B cell (primary cell): ENCODE data around the gene PIK3CB. TPM values are rescaled to one million over a fixed set of nuclear protein-coding genes. Genes with fewer than 3 reads are reported as not detected.
"Not testable (repeated sequence)": the region's sequence is repeated elsewhere in the genome, so short reads cannot be mapped to it uniquely, and the experiment has no call there.

Experiments
- ATAC-seq: fragments of 200-7000 bp; cut with Tn5 transposase; one replicate; pipeline ENCODE4 v1.10.0; 2021; ENCODE audit warnings: low read depth, mild to moderate bottlenecking, moderate number of reproducible peaks, moderate library complexity
- CTCF ChIA-PET: fragments of 350-600 bp; sonication (Branson Sonifier 250); formaldehyde crosslinking; loops from one replicate; lab custom pipeline; 2021; ENCODE audit warnings: antibody characterized with exemption, inconsistent platforms; lab: Charles Lee
- POLR2A ChIA-PET: fragments of 350-600 bp; sonication (Branson Sonifier 250); formaldehyde crosslinking; loops from one replicate; lab custom pipeline; 2021; ENCODE audit warnings: antibody characterized with exemption; lab: Charles Lee
- DNase-seq: peaks from one replicate; pipeline ENCODE4 v3.0.0; 2013
- H2AFZ ChIP-seq: 2 replicates; pipeline ENCODE4 v1.6.1; 2012; ENCODE audit warnings: mild to moderate bottlenecking, low read depth, low read length; ENCODE audit not compliant: insufficient read depth, poor library complexity, severe bottlenecking
- H3K27ac ChIP-seq, 2 donors: 1 replicate in 1 of 2; 2 replicates in 1 of 2; pipeline ENCODE4 v1.5.1; 2012 to 2013; ENCODE audit warnings: low read length in 2 of 2, mild to moderate bottlenecking in 2 of 2, moderate library complexity in 1 of 2
- H3K27me3 ChIP-seq, 4 experiments: fragments of 200-600 bp in 1 of 4; sonication (generic) in 1 of 4; replicated peaks in 1 of 4; 1 replicate in 2 of 4; 2 replicates in 2 of 4; pipeline versions ENCODE4 v1.6.1 to v1.7.0; 2013 to 2016; ENCODE audit warnings: low read length in 3 of 4, mild to moderate bottlenecking in 2 of 4, mixed read lengths in 1 of 4, moderate library complexity in 1 of 4; ENCODE audit not compliant: insufficient read depth in 4 of 4, control insufficient read depth in 3 of 4; ENCODE audit errors: control extremely low read depth in 1 of 4
- H3K36me3 ChIP-seq, 2 experiments: replicated peaks in 1 of 2; 1 replicate in 1 of 2; 2 replicates in 1 of 2; pipeline versions ENCODE4 v1.6.1 to v1.7.1; 2013; ENCODE audit warnings: low read length in 1 of 2; ENCODE audit not compliant: insufficient read depth in 2 of 2, control insufficient read depth in 1 of 2; ENCODE audit errors: control extremely low read depth in 1 of 2, extremely low read depth in 1 of 2
- H3K4me1 ChIP-seq, 2 donors: fragments of 200-600 bp in 1 of 2; sonication (generic) in 1 of 2; 1 replicate in 1 of 2; 2 replicates in 1 of 2; pipeline versions ENCODE4 v1.5.1 to v1.6.1; 2013 to 2017; ENCODE audit warnings: low read length in 2 of 2; ENCODE audit not compliant: control insufficient read depth in 2 of 2, insufficient read depth in 2 of 2
- H3K4me2 ChIP-seq: replicated peaks from 2 replicates; pipeline ENCODE3; 2012; ENCODE audit warnings: mild to moderate bottlenecking, low read depth, low read length; ENCODE audit not compliant: poor library complexity, severe bottlenecking
- H3K4me3 ChIP-seq, 5 experiments: fragments of 200-600 bp in 1 of 5; sonication (generic) in 1 of 5; 1 replicate in 3 of 5; 2 replicates in 2 of 5; pipeline versions ENCODE4 v1.5.1 to v1.7.0; 2011 to 2016; ENCODE audit warnings: low read length in 4 of 5, mild to moderate bottlenecking in 4 of 5, low read depth in 2 of 5, control low read depth in 1 of 5, moderate library complexity in 1 of 5; ENCODE audit not compliant: insufficient read depth in 1 of 5; ENCODE audit errors: control extremely low read depth in 1 of 5, extremely low read depth in 1 of 5
- H3K79me2 ChIP-seq: fragments of 200-600 bp; sonication (generic); one replicate; pipeline ENCODE4 v1.6.0; 2016; ENCODE audit warnings: low read length; ENCODE audit not compliant: control insufficient read depth, insufficient read depth
- H3K9ac ChIP-seq: fragments of 200-600 bp; sonication (generic); 2 replicates; pipeline ENCODE4 v1.6.1; 2017; ENCODE audit warnings: mild to moderate bottlenecking, low read length, moderate library complexity
- H3K9me3 ChIP-seq, 3 donors: one replicate each; pipeline versions ENCODE4 v1.6.1 to v1.7.1; 2013; ENCODE audit warnings: low read length in 2 of 3; ENCODE audit not compliant: control insufficient read depth in 2 of 3, insufficient read depth in 1 of 3; ENCODE audit errors: control extremely low read depth in 1 of 3
- H4K20me1 ChIP-seq: 2 replicates; pipeline ENCODE4 v1.6.0; 2012; ENCODE audit warnings: mild to moderate bottlenecking, low read length; ENCODE audit not compliant: insufficient read depth, control insufficient read depth, poor library complexity, severe bottlenecking
- H3K27ac Mint-ChIP-seq: one replicate; pipeline ENCODE4 v1.8.0; 2021; ENCODE audit warnings: mixed read lengths
- H3K27me3 Mint-ChIP-seq: one replicate; pipeline ENCODE4 v1.8.0; 2021; ENCODE audit warnings: mixed read lengths
- H3K4me1 Mint-ChIP-seq: one replicate; pipeline ENCODE4 v1.8.0; 2021; ENCODE audit warnings: mixed read lengths
- H3K4me3 Mint-ChIP-seq: one replicate; pipeline ENCODE4 v1.8.0; 2021; ENCODE audit warnings: mixed read lengths
- H3K9me3 Mint-ChIP-seq: one replicate; pipeline ENCODE4 v1.8.0; 2022; ENCODE audit warnings: mixed read lengths; ENCODE audit not compliant: insufficient read depth
- CTCF ChIP-seq: fragments of 200-600 bp; IDR thresholded peaks from one replicate; pipeline ENCODE4 v1.8.0; 2022; ENCODE audit warnings: antibody characterized with exemption, mild to moderate bottlenecking
- EZH2 ChIP-seq: IDR thresholded peaks from 2 replicates; pipeline ENCODE4 v1.6.1; 2012; ENCODE audit warnings: borderline replicate concordance, low read depth, mild to moderate bottlenecking, moderate library complexity, low read length; ENCODE audit not compliant: insufficient read depth, poor library complexity, severe bottlenecking
- WGBS: methylation state at CpG from one replicate; pipeline ENCODE4 v1.1.5; 2013; ENCODE audit warnings: missing lambda C conversion rate; ENCODE audit not compliant: insufficient coverage; 5-methylcytosine and 5-hydroxymethylcytosine counted together
- intact Hi-C: fragments of 100-400 bp; cut with micrococcal nuclease; formaldehyde crosslinking; loops from one replicate; pipeline ENCODE4 v1.10.0; 2022
- polyA plus RNA-seq: library from polyadenylated mRNA; depleted of rRNA; stranded (reverse); fragments of >200 nt; gene quantifications from 2 replicates; pipeline ENCODE4 v1.2.3, GENCODE V29; 2012
- total RNA-seq, 2 donors: library from RNA; stranded (reverse); fragments of 120-200 nt in 1 of 2; gene quantifications; 1 replicate in 1 of 2; 2 replicates in 1 of 2; pipeline versions ENCODE4 v1.2.3 to v1.2.4, GENCODE V29; 2013 to 2022

The PIK3CB gene
- total and polyA plus RNA-seq, 2 donors (not counting 1 experiment from before 2014, with no cell fraction given), result 3.6 to 29.4 TPM

GRCh38 chr3:138835846-138836245 is 1.1 kb upstream of the PIK3CB start:
- peaks cover 14 to 18% of the 10 kb centered on the region in 2 donors for H3K4me1 ChIP-seq
- H3K27ac ChIP-seq, H3K27me3 Mint-ChIP-seq, H3K36me3 ChIP-seq, H3K4me3 Mint-ChIP-seq, H3K9ac ChIP-seq, DNase-seq, H4K20me1 ChIP-seq, H3K27ac Mint-ChIP-seq, H3K27me3 ChIP-seq, H3K9me3 ChIP-seq, H3K9me3 Mint-ChIP-seq, ATAC-seq, H3K4me3 ChIP-seq, H3K4me2 ChIP-seq, POLR2A ChIA-PET: not testable (repeated sequence)
- CTCF ChIA-PET, result interaction anchor here (1.1 to 3.4 kb wide), 2 partner anchors 23 to 80 kb away, joined by 3 to 17 read pairs; no protein-coding TSS in a partner anchor
- intact Hi-C loops, result loop anchor here (2.0 kb wide), 1 partner anchor 649 kb away; the partner anchor contains the start of gene ARMC8
- H3K4me1 Mint-ChIP-seq, result peaks cover 23% of the 10 kb centered on the region
- H3K79me2 ChIP-seq, result peaks cover 35% of the 10 kb centered on the region
- peak overlapping the region; percentile 99 for H2AFZ ChIP-seq
- WGBS, result 97% methylated on average over 18 of the region's 19 CpGs

- TF ChIP-seq EZH2 (no peak), CTCF (no peak)
- Histone ChIP-seq H3K79me2 (peaks cover 37% of the 10 kb centered on the region), H3K36me3 (no peaks in the 10 kb centered on the region), H4K20me1 (peaks cover under 1% of the 10 kb centered on the region), H3K27me3 (no peaks in the 10 kb centered on the region), H3K4me3 (peak overlapping the region; percentile 30 to 82 (median 74)), H3K27ac (peak overlapping the region; percentile 46 to 84), H3K9ac (peak overlapping the region; percentile 87), H3K4me1 (peaks cover 14 to 18% of the 10 kb centered on the region in 2 donors), H3K4me2 (peak overlapping the region; percentile 90), H2AFZ (peak overlapping the region; percentile 99), H3K9me3 (peaks cover 0 to 2% (median 0%) of the 10 kb centered on the region in 3 donors)
- Mint-ChIP-seq H3K9me3 (no peaks in the 10 kb centered on the region), H3K4me1 (peaks cover 23% of the 10 kb centered on the region), H3K27me3 (no peaks in the 10 kb centered on the region), H3K27ac (peak overlapping the region; percentile 95), H3K4me3 (peak overlapping the region; percentile 92)
- CTCF ChIA-PET, result interaction anchor here (1.1 to 3.4 kb wide), 3 partner anchors 23 to 80 kb away, joined by 3 to 17 read pairs (median 3); no protein-coding TSS in a partner anchor
- 80% methylated on average over 2 of the region's 4 CpGs for WGBS
- POLR2A ChIA-PET, result no interaction called here
- ATAC-seq (no peak), DNase-seq (no peak)
- intact Hi-C loops, result loop anchor here (2.0 kb wide), 1 partner anchor 649 kb away; the partner anchor contains the start of gene ARMC8
Measured at GRCh38 chr3:138835397-138835757, 649 bp upstream of the PIK3CB start.
